Karpas-422 (cell line): ENCODE data around the gene LPP. TPM values are rescaled to one million over a fixed set of nuclear protein-coding genes. Genes with fewer than 3 reads are reported as not detected.

Source experiments
- DNase-seq: peaks from one replicate; pipeline ENCODE4 v3.0.0-alpha.2; 2015
- H2AFZ ChIP-seq: fragments of 200-600 bp; sonication (generic); 2 replicates; pipeline ENCODE4 v1.6.1; 2014; ENCODE audit warnings: antibody characterized with exemption, low read length, mixed read lengths
- H3K27ac ChIP-seq: fragments of 200-600 bp; sonication (generic); 2 replicates; pipeline ENCODE4 v1.5.1; 2014; ENCODE audit warnings: mild to moderate bottlenecking, low read length, moderate library complexity
- H3K27me3 ChIP-seq: fragments of 200-600 bp; sonication (generic); 2 replicates; pipeline ENCODE4 v1.6.1; 2014; ENCODE audit warnings: low read length, mixed read lengths
- H3K36me3 ChIP-seq: fragments of 200-600 bp; sonication (generic); 2 replicates; pipeline ENCODE4 v1.6.1; 2014; ENCODE audit warnings: low read length, mixed read lengths; ENCODE audit not compliant: insufficient read depth
- H3K4me1 ChIP-seq: fragments of 200-600 bp; sonication (generic); 2 replicates; pipeline ENCODE4 v1.6.1; 2014; ENCODE audit warnings: mild to moderate bottlenecking, low read length, mixed read lengths
- H3K4me2 ChIP-seq: fragments of 200-600 bp; sonication (generic); 2 replicates; pipeline ENCODE4 v1.6.1; 2014; ENCODE audit warnings: low read length, low read depth, mild to moderate bottlenecking; ENCODE audit not compliant: poor library complexity, severe bottlenecking
- H3K4me3 ChIP-seq: fragments of 200-600 bp; sonication (generic); 2 replicates; pipeline ENCODE4 v1.5.1; 2014; ENCODE audit warnings: mild to moderate bottlenecking, antibody characterized with exemption, low read length, mixed read lengths
- H3K79me2 ChIP-seq: fragments of 200-600 bp; sonication (generic); 2 replicates; pipeline ENCODE4 v1.6.1; 2014; ENCODE audit warnings: mild to moderate bottlenecking, low read length, mixed read lengths
- H3K9ac ChIP-seq: fragments of 200-600 bp; sonication (generic); 2 replicates; pipeline ENCODE4 v1.6.0; 2014; ENCODE audit warnings: low read length
- H3K9me2 ChIP-seq: fragments of 200-600 bp; sonication (generic), shearing (Covaris generic); replicated peaks from 2 replicates; pipeline ENCODE4 v1.6.0; 2014; ENCODE audit warnings: mild to moderate bottlenecking, low read length, moderate library complexity; ENCODE audit not compliant: insufficient read depth
- H3K9me3 ChIP-seq: fragments of 300-700, 200-600 bp; sonication (generic); 2 replicates; pipeline ENCODE4 v1.6.1; 2014; ENCODE audit warnings: low read length, mixed read lengths
- H4K20me1 ChIP-seq: fragments of 200-600 bp; sonication (generic); 2 replicates; pipeline ENCODE4 v1.6.1; 2014; ENCODE audit warnings: mild to moderate bottlenecking, antibody characterized with exemption, low read length, low read depth; ENCODE audit not compliant: insufficient read depth
- total RNA-seq: library from RNA; depleted of rRNA; stranded (reverse); fragments of >200 nt; shearing (Covaris generic); gene quantifications from 2 replicates; pipeline ENCODE4 v1.2.3, GENCODE V29; 2014; ENCODE audit warnings: low replicate concordance

LPP gene
- total RNA-seq, 1 experiment from 2014 or later: 88.5 TPM

GRCh38 chr3:188706176-188706575, 552.2 kb downstream of the LPP start:
- H3K9ac ChIP-seq: no peak overlapping the region
- H3K9me2 ChIP-seq: no peaks in the 10 kb centered on the region
- no peaks in the 10 kb centered on the region for H3K9me3 ChIP-seq
- H3K36me3 ChIP-seq: no peaks in the 10 kb centered on the region
- no peak overlapping the region for H2AFZ ChIP-seq
- no peak overlapping the region for H3K27ac ChIP-seq
- H3K79me2 ChIP-seq: no peaks in the 10 kb centered on the region
- H3K4me2 ChIP-seq: no peak overlapping the region
- no peak overlapping the region for H3K4me3 ChIP-seq
- H4K20me1 ChIP-seq: no peaks in the 10 kb centered on the region
- DNase-seq: no peak
- peaks cover 37% of the 10 kb centered on the region for H3K4me1 ChIP-seq
- no peaks in the 10 kb centered on the region for H3K27me3 ChIP-seq

- Histone ChIP-seq H3K36me3 (no peaks in the 10 kb centered on the region), H3K4me3 (no peak overlapping the region), H3K79me2 (no peaks in the 10 kb centered on the region), H3K27me3 (no peaks in the 10 kb centered on the region), H3K27ac (no peak overlapping the region), H2AFZ (no peak overlapping the region), H3K9ac (no peak overlapping the region), H3K9me3 (no peaks in the 10 kb centered on the region), H3K9me2 (no peaks in the 10 kb centered on the region; the same call in 1 of the 2 replicates), H4K20me1 (no peaks in the 10 kb centered on the region), H3K4me2 (no peak overlapping the region), H3K4me1 (peaks cover 37% of the 10 kb centered on the region)
- no peak for DNase-seq
Observed at GRCh38 chr3:188706599-188706998, 552.6 kb downstream of the LPP start.

GRCh38 chr3:188707381-188708288, 553.7 kb downstream of the LPP start:
- H3K4me3 ChIP-seq: no peak overlapping the region
- H3K9me3 ChIP-seq: no peaks in the 10 kb centered on the region
- no peaks in the 10 kb centered on the region for H3K79me2 ChIP-seq
- H3K4me2 ChIP-seq: no peak overlapping the region
- H3K36me3 ChIP-seq: no peaks in the 10 kb centered on the region
- no peaks in the 10 kb centered on the region; the same call in 1 of the 2 replicates for H3K9me2 ChIP-seq
- peaks cover 39% of the 10 kb centered on the region for H3K4me1 ChIP-seq
- no peaks in the 10 kb centered on the region for H3K27me3 ChIP-seq
- no peak overlapping the region for H3K9ac ChIP-seq
- H4K20me1 ChIP-seq: no peaks in the 10 kb centered on the region
- no peak overlapping the region for H2AFZ ChIP-seq
- H3K27ac ChIP-seq: no peak overlapping the region
- no peak for DNase-seq

- Histone ChIP-seq H3K4me1 (peaks cover 18% of the 10 kb centered on the region), H4K20me1 (no peaks in the 10 kb centered on the region), H3K4me2 (peak overlapping the region; percentile 40), H3K27me3 (no peaks in the 10 kb centered on the region), H2AFZ (no peak overlapping the region), H3K27ac (peak overlapping the region; percentile 23; the same call in 1 of the 2 replicates), H3K4me3 (no peak overlapping the region), H3K36me3 (no peaks in the 10 kb centered on the region), H3K9ac (peak overlapping the region; percentile 41), H3K9me2 (no peaks in the 10 kb centered on the region; the same call in 1 of the 2 replicates), H3K9me3 (no peaks in the 10 kb centered on the region), H3K79me2 (no peaks in the 10 kb centered on the region)
- no peak for DNase-seq
Observed at GRCh38 chr3:188711881-188712247, 557.9 kb downstream of the LPP start.

GRCh38 chr3:188712248-188712924, 558.4 kb downstream of the LPP start:
- peak overlapping the region; percentile 40 for H3K4me2 ChIP-seq
- H3K9me3 ChIP-seq: no peaks in the 10 kb centered on the region
- H3K9ac ChIP-seq: peak overlapping the region; percentile 41
- peak; percentile 63 for DNase-seq
- H3K27me3 ChIP-seq: no peaks in the 10 kb centered on the region
- H2AFZ ChIP-seq: no peak overlapping the region
- H3K4me3 ChIP-seq: no peak overlapping the region
- no peaks in the 10 kb centered on the region for H4K20me1 ChIP-seq
- peak overlapping the region; percentile 23; the same call in 1 of the 2 replicates for H3K27ac ChIP-seq
- H3K4me1 ChIP-seq: peaks cover 18% of the 10 kb centered on the region
- H3K9me2 ChIP-seq: no peaks in the 10 kb centered on the region; the same call in 1 of the 2 replicates
- no peaks in the 10 kb centered on the region for H3K79me2 ChIP-seq
- H3K36me3 ChIP-seq: no peaks in the 10 kb centered on the region

- no peak overlapping the region for H3K27ac ChIP-seq
- H3K4me2 ChIP-seq: peak overlapping the region; percentile 40
- no peaks in the 10 kb centered on the region for H4K20me1 ChIP-seq
Observed at GRCh38 chr3:188712991-188713390, 559.0 kb downstream of the LPP start.

GRCh38 chr3:188719545-188719944, 565.6 kb downstream of the LPP start:
- Histone ChIP-seq H2AFZ (no peak overlapping the region), H3K9me2 (no peaks in the 10 kb centered on the region), H4K20me1 (no peaks in the 10 kb centered on the region), H3K4me1 (no peaks in the 10 kb centered on the region), H3K79me2 (no peaks in the 10 kb centered on the region), H3K9ac (no peak overlapping the region), H3K4me2 (no peak overlapping the region), H3K27me3 (no peaks in the 10 kb centered on the region), H3K36me3 (no peaks in the 10 kb centered on the region), H3K9me3 (no peaks in the 10 kb centered on the region), H3K4me3 (no peak overlapping the region), H3K27ac (no peak overlapping the region)
- DNase-seq: no peak

More at GRCh38 chr3:188712991-188713390, 559.0 kb downstream of the LPP start:
- H3K9me2 ChIP-seq: no peaks in the 10 kb centered on the region; the same call in 1 of the 2 replicates
- no peaks in the 10 kb centered on the region for H3K79me2 ChIP-seq
- H3K9me3 ChIP-seq: no peaks in the 10 kb centered on the region
- H3K4me1 ChIP-seq: peaks cover 18% of the 10 kb centered on the region
- no peak for DNase-seq
- no peak overlapping the region for H3K4me3 ChIP-seq
- no peak overlapping the region for H3K9ac ChIP-seq
- no peaks in the 10 kb centered on the region for H3K27me3 ChIP-seq
- no peaks in the 10 kb centered on the region for H3K36me3 ChIP-seq
- no peak overlapping the region for H2AFZ ChIP-seq

- Histone ChIP-seq H3K27me3 (no peaks in the 10 kb centered on the region), H3K79me2 (no peaks in the 10 kb centered on the region), H3K4me1 (no peaks in the 10 kb centered on the region), H3K9ac (no peak overlapping the region), H2AFZ (no peak overlapping the region), H3K9me3 (no peaks in the 10 kb centered on the region), H3K27ac (no peak overlapping the region), H4K20me1 (no peaks in the 10 kb centered on the region), H3K4me3 (no peak overlapping the region), H3K4me2 (no peak overlapping the region), H3K9me2 (no peaks in the 10 kb centered on the region), H3K36me3 (no peaks in the 10 kb centered on the region)
- DNase-seq: no peak
Observed at GRCh38 chr3:188720215-188720614, 566.3 kb downstream of the LPP start.
